ENCODE results near the gene ADAMTS17.

The ADAMTS17 gene

DNA sequence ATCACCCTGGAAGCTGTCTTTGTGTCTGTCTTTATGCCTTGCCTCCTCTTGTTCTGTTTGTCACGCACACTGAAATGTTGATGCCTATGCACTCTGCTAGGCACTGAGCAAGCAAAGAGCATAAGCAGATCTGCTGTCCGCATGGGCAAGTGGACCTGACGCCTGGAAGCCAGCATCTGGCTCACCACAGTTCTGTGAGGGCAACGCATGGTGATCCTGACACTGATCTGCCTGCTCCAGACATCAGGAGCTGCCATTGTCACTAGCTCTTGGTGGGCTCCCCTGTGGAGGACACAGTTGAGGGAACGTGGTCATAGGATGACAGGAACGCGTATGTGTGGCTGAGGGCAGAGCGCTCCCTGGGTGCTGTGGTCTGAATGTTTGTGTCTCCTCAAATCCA, 234.6 kb downstream of the ADAMTS17 start:
- H3K36me3 Mint-ChIP-seq (ENCODE audit: low read depth), result no peaks in the 10 kb centered on the region
- H3K9me3 Mint-ChIP-seq, result no peaks in the 10 kb centered on the region
- no peak overlapping the region for H3K4me3 Mint-ChIP-seq
- H3K27me3 Mint-ChIP-seq, result no peaks in the 10 kb centered on the region
- H3K27ac Mint-ChIP-seq, result no peak overlapping the region
- peaks cover 29% of the 10 kb centered on the region for H3K4me1 Mint-ChIP-seq (ENCODE audit: low read depth)
- DNase-seq, result no peak

DNA sequence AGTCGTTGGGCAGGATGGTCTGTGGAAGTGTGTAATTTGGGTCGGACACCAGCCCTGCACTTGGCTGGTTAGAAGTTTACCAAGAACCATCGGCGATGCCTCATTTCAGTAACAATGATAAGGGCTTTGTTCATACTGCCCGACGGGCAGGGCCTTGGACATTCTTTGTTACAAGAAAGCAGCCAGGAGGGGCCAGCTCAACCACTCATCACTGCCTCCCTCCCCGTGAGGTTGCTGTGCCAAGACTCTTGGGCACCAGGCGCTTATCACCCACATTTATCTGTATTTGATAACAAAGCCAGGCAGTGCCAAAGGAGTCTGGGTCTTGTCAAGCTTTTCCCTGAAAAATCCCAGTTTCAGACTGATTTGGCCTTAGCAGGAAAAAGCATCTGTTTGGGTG, 235.0 kb downstream of the ADAMTS17 start:
- Mint-ChIP-seq H3K4me3 (no peak overlapping the region), H3K36me3 (ENCODE audit: low read depth) (no peaks in the 10 kb centered on the region), H3K27me3 (no peaks in the 10 kb centered on the region), H3K9me3 (no peaks in the 10 kb centered on the region), H3K4me1 (ENCODE audit: low read depth) (peaks cover 25% of the 10 kb centered on the region), H3K27ac (no peak overlapping the region)
- no peak for DNase-seq

DNA sequence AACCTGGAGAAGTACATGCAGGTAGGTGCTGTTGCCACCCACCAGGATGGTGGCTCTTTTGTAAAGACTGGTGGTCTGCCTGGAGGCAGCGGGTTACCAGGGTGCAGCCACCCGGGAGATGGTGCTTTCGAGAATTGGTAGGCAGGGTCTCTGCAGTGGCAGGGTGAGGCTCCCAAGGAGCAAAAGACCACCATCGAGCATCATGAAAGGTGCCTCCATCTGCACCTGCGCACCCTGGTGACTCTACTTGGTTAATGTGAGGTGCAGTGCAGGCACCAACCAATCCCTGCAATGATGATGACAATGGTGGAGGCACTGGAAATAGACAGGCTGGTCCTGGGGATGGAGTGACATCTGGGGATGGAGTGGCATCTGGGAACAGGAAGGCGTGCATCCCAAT, 236.7 kb downstream of the ADAMTS17 start:
- Mint-ChIP-seq H3K27ac (no peak overlapping the region), H3K36me3 (ENCODE audit: low read depth) (no peaks in the 10 kb centered on the region), H3K4me1 (ENCODE audit: low read depth) (peaks cover 9% of the 10 kb centered on the region), H3K4me3 (no peak overlapping the region), H3K27me3 (no peaks in the 10 kb centered on the region), H3K9me3 (no peaks in the 10 kb centered on the region)
- DNase-seq, result no peak

DNA sequence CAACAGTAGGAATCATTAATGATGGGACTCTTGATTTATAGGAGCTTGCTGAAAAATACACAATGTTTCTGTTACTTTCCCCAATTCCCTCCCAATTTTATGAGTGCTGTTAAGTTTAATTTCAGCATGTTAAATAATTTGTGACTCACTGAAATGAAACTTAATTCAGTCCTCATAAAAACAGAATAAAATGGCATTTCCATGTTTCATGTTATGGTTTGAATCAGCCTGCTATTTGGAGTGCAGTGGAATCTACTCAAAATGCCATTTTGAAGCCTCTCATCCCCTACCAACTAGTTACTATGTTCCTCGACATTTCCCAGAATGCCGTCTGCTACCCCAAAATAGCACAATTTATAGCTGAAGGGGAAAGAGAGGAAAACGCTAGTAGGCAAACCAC, 237.5 kb downstream of the ADAMTS17 start:
- H3K27me3 Mint-ChIP-seq, result no peaks in the 10 kb centered on the region
- H3K4me1 Mint-ChIP-seq (ENCODE audit: low read depth), result peaks cover 5% of the 10 kb centered on the region
- no peaks in the 10 kb centered on the region for H3K36me3 Mint-ChIP-seq (ENCODE audit: low read depth)
- DNase-seq, result no peak
- H3K27ac Mint-ChIP-seq, result no peak overlapping the region
- H3K9me3 Mint-ChIP-seq, result no peaks in the 10 kb centered on the region
- H3K4me3 Mint-ChIP-seq, result no peak overlapping the region

DNA sequence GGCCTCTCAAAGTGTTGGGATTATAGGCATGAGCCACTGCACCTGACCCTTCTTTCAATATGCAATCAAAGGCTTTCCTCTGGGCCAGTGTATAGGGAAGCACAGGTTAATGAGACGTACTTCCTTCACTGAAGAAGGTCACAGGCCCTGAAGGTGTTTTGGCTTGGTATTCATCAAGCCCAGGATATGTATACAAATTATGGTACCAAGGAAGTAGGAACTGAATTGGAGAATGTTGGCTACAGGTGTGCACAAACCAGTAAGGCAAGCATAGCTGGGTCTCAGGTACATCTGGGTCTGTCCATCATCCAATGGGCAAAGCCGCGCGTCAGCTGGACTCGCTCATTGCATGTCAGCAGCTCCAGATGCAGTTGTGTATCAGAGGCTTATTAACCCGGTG, 237.9 kb downstream of the ADAMTS17 start:
- Mint-ChIP-seq H3K9me3 (no peaks in the 10 kb centered on the region), H3K36me3 (ENCODE audit: low read depth) (no peaks in the 10 kb centered on the region), H3K27me3 (no peaks in the 10 kb centered on the region), H3K4me3 (no peak overlapping the region), H3K27ac (no peak overlapping the region), H3K4me1 (ENCODE audit: low read depth) (peaks cover under 1% of the 10 kb centered on the region)
- no peak for DNase-seq

DNA sequence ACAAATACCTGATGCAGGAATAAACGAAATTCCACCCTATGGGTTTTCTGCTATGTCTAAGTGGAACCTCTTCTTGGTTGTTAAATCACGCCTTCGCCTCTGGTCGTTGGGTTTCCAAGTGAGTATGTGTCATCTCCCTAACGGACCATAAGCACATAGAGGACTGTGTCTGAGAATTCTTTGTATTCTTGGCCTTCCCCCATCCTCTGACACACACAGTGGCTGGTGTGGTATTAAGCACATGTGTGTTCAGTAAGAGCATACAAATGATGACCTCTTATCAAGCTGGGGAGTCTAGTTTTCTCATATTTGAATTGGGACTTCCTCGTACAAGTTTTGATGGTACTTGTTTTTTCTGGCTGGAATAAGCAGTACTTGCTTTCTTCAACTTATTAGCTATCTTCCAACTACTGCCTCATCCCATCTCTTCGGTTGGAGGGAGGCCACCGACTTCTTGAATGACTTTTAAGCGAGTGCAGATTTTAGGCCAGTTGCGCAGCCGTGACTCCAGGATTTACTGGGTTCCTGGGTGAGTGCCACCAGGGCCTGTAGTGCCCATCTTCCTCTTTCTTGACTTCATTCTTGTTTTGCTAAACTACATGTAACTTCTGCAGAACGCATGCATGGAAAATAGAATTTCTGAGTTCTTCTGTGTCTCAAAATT, 240.2 kb downstream of the ADAMTS17 start:
- Mint-ChIP-seq H3K4me1 (ENCODE audit: low read depth) (no peaks in the 10 kb centered on the region), H3K27me3 (no peaks in the 10 kb centered on the region), H3K4me3 (no peak overlapping the region), H3K9me3 (no peaks in the 10 kb centered on the region), H3K36me3 (ENCODE audit: low read depth) (no peaks in the 10 kb centered on the region), H3K27ac (no peak overlapping the region)
- DNase-seq, result no peak

DNA sequence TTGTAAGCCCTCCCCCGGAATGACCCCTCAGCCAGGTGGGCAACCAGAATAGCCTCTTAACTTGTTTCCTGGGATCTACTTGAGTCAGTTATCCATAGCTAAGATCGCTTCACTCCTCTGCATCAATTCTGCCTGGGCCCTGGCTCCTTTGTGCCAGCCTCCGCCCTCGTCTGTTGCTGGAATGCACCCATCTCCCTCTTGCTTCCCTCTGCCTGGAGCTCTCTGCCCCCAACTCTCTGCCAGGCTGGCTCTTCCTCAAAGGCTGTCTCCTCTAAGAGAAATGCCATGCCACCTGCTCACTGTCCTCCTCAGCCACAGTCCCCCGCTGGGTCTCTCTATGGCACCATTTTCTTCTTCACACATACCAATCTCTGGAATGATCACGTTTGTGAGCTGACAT, 240.8 kb downstream of the ADAMTS17 start:
- no peaks in the 10 kb centered on the region for H3K36me3 Mint-ChIP-seq (ENCODE audit: low read depth)
- no peak for DNase-seq
- H3K27ac Mint-ChIP-seq, result no peak overlapping the region
- no peaks in the 10 kb centered on the region for H3K4me1 Mint-ChIP-seq (ENCODE audit: low read depth)
- H3K27me3 Mint-ChIP-seq, result no peaks in the 10 kb centered on the region
- no peaks in the 10 kb centered on the region for H3K9me3 Mint-ChIP-seq
- H3K4me3 Mint-ChIP-seq, result no peak overlapping the region

DNA sequence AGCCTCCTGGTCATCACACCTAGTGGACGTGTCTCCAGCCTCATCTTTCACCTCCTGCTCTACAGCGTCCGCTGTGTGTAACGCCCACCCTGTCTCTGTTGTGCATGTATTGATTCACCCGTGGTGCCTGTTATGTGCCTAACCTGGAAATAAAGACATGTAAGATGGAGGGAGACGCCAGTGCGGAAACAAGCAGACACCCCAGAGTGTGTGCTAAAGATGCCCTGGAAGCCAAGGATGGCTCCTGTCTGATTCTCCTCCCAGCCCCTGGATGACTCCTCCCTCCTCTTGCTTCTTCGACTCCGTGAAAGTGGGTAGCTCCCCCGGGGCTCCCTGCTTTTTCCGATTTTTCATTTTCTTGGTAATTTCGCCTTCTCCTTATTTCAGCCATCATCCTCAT, 241.8 kb downstream of the ADAMTS17 start:
- H3K9me3 Mint-ChIP-seq, result no peaks in the 10 kb centered on the region
- peaks cover 3% of the 10 kb centered on the region for H3K36me3 Mint-ChIP-seq (ENCODE audit: low read depth)
- no peak for DNase-seq
- H3K4me1 Mint-ChIP-seq (ENCODE audit: low read depth), result no peaks in the 10 kb centered on the region
- no peaks in the 10 kb centered on the region for H3K27me3 Mint-ChIP-seq
- H3K4me3 Mint-ChIP-seq, result no peak overlapping the region
- H3K27ac Mint-ChIP-seq, result no peak overlapping the region

DNA sequence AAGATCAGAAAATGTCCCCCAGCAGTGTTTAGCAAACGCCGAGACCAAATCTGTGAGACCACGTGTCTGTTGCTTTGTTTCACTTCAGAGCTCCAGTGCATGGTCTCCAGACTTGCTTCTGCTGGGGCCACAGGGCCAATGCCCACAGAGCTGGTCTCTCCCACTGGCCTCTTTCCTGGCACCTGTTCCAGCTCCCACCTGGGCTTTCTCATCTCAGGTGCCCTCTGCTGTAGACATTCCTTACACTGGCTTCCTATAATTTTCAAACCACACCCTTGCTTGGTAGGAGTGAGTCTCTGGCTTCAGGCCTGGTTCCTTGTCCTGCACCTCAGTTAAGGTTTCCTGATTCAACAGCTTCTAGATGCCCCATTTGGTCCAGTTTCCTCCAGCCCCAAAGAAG, 243.1 kb downstream of the ADAMTS17 start:
- no peak for DNase-seq
- Mint-ChIP-seq H3K27ac (no peak overlapping the region), H3K4me1 (ENCODE audit: low read depth) (no peaks in the 10 kb centered on the region), H3K4me3 (no peak overlapping the region), H3K36me3 (ENCODE audit: low read depth) (peaks cover 6% of the 10 kb centered on the region), H3K9me3 (no peaks in the 10 kb centered on the region), H3K27me3 (no peaks in the 10 kb centered on the region)

DNA sequence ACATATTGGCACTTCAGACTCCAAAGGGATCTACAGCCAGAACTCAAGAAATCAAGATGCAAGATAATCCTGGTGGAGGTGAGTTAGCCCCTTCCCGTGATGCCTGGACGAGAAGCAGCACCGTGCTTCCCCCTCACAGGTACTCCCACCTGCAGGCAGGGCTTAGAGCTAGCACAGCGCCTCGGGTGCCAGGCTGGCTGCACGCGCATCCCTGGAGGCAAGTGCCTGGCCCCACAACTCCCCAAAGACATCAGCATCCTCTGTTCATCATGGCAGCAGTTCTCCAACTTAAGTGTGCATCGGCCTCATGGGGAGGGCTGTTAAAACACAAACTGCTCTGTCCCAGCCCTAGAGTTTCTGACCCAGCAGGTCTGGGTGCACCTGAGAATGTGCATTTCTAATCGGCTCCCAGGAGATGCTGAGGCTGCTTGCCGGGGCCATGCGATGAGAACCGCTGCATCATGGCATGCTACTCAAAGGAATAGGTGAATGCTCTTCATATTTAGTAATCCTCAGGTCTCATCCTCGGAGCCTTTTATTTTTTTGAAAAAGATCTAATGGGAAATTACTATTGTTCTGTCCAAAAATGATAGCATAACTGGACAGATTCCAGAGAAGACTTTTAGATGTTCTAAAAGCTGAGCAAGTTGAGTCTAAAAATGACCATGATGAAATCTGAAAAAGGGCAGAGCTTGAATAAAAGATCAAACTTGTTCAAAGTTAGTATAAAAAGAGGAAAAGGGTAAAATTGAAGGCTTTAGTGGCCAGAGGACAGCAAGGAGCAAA, 244.2 kb downstream of the ADAMTS17 start:
- Mint-ChIP-seq H3K36me3 (ENCODE audit: low read depth) (peaks cover 9% of the 10 kb centered on the region), H3K4me3 (no peak overlapping the region), H3K27me3 (no peaks in the 10 kb centered on the region), H3K27ac (no peak overlapping the region), H3K4me1 (ENCODE audit: low read depth) (no peaks in the 10 kb centered on the region), H3K9me3 (no peaks in the 10 kb centered on the region)
- DNase-seq, result no peak

DNA sequence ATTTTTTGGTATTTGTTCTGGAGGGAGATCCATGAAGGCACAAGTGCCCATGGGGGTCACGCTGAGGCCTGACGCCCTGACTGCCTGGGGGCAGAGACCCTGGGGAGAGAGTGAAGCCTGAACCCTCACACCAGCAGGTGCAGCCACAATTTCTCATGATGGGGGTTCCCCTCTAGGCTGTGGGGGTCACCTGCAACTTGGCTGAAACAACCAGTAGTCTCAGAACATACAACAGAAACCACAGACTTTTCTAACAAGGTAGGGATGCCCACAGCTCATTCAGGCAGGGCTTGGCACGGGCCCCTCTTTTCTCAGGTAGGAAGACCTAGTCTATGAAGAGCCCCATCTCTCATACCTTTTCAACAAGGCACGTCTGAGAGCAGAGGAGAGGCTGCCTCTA, 245.1 kb downstream of the ADAMTS17 start:
- no peak for DNase-seq
- no peaks in the 10 kb centered on the region for H3K4me1 Mint-ChIP-seq (ENCODE audit: low read depth)
- H3K36me3 Mint-ChIP-seq (ENCODE audit: low read depth), result peaks cover 12% of the 10 kb centered on the region
- no peak overlapping the region for H3K4me3 Mint-ChIP-seq
- H3K27ac Mint-ChIP-seq, result no peak overlapping the region
- no peaks in the 10 kb centered on the region for H3K9me3 Mint-ChIP-seq
- H3K27me3 Mint-ChIP-seq, result no peaks in the 10 kb centered on the region

DNA sequence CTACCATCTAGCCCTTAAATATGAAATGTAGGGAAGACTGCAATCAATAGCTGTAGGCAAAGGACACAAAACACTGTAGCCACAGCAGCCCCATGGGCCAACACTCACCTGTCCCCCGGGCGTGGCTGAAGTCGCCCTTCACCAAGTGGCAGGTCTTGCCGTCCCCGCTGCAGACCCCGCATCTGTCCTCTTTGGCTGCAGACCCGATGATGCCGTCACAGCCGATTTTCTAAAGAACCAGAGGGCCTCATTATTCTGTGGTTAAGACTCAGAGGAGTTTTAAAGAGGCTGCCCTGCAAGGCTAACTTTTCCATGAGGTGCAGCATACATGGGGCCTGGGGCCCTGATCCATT, 245.6 kb downstream of the ADAMTS17 start:
- Mint-ChIP-seq H3K4me1 (ENCODE audit: low read depth) (no peaks in the 10 kb centered on the region), H3K27me3 (no peaks in the 10 kb centered on the region), H3K36me3 (ENCODE audit: low read depth) (peaks cover 15% of the 10 kb centered on the region)

DNA sequence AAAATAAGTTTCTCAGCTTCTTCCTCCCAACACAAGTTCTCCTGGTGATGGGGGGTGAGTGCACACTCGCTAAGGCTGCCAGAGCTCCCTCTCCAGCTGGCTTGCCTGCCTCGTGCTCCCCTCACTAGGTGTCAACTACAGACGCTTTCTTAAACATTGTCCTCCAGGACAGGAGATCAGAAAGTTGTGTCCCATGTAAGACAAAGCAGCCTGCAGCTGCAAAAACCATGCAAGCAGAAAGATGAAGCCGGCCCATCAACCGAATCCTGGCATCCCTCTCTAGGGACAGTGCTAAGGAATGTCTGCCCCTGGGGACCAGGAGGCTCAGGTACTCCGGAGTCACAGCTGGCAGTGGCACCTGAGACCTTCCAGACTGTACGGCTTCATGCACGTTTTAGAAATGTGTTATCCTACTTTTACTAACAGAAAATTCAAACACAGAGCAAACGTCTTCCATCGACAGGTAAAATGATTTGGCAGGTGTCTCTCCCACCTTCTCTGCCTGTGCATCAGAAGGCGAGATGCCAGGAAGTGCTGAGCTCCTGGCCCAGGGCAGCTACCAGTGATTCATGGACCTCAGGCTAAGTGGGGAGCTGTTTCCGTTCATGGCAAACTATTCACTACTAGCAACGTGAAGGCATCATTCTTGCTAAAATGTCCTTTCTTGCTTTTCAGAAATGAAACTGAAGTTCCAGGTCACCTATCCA, 246.1 kb downstream of the ADAMTS17 start:
- Mint-ChIP-seq H3K9me3 (no peaks in the 10 kb centered on the region), H3K36me3 (ENCODE audit: low read depth) (peaks cover 15% of the 10 kb centered on the region), H3K27ac (no peak overlapping the region), H3K4me1 (ENCODE audit: low read depth) (no peaks in the 10 kb centered on the region), H3K27me3 (no peaks in the 10 kb centered on the region), H3K4me3 (no peak overlapping the region)
- DNase-seq, result no peak

More for the DNA sequence above, 245.6 kb downstream of the ADAMTS17 start:
- H3K4me3 Mint-ChIP-seq, result no peak overlapping the region
- no peak for DNase-seq
- no peak overlapping the region for H3K27ac Mint-ChIP-seq
- H3K9me3 Mint-ChIP-seq, result no peaks in the 10 kb centered on the region

DNA sequence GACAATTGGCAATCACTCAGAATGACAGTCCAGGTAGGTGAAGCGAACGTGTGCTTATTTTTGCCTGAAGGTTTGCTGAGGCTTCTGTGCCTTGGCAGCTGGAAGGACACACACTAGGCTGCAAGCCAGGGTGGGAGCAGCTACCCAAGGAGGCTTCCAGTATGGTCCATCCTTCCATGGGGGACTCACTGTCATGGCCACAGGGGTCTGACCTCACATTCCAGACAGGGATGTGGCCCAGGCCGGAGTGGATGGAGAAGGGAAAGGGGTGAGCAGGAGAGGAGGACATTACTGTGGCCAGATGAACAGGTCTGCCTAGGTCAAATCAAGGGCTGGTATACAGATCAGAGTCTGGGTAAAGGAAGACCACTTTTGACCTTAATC, 247.7 kb downstream of the ADAMTS17 start:
- Mint-ChIP-seq H3K27ac (no peak overlapping the region), H3K9me3 (no peaks in the 10 kb centered on the region), H3K36me3 (ENCODE audit: low read depth) (peaks cover 18% of the 10 kb centered on the region), H3K4me3 (no peak overlapping the region), H3K4me1 (ENCODE audit: low read depth) (no peaks in the 10 kb centered on the region), H3K27me3 (no peaks in the 10 kb centered on the region)
- DNase-seq, result no peak
